ENCODE results near the gene NPAS3.

NPAS3 gene

GRCh38 chr14:33767586-33768457 is 829.1 kb downstream of the NPAS3 start:
- Histone ChIP-seq H3K9ac (ENCODE audit: low read depth, low read length, poor library complexity, severe bottlenecking) (no peak overlapping the region), H3K27me3 (ENCODE audit: insufficient read depth, low read length, poor library complexity, severe bottlenecking) (no peaks in the 10 kb centered on the region), H2AFZ (ENCODE audit: low read length) (peak overlapping the region; percentile 8; the same call in 1 of the 2 replicates), H3K4me1 (ENCODE audit: insufficient read depth, low read length, poor library complexity, severe bottlenecking) (peaks cover 5% of the 10 kb centered on the region), H3K9me2 (replicated peaks; ENCODE audit: low read depth, low read length) (no peaks in the 10 kb centered on the region), H3F3A (ENCODE audit: low read depth) (no peaks in the 10 kb centered on the region), H4K20me1 (ENCODE audit: insufficient read depth, low read length, poor library complexity, severe bottlenecking) (no peaks in the 10 kb centered on the region), H3K4me3 (ENCODE audit: low read length, poor library complexity, severe bottlenecking) (no peak overlapping the region), H3K36me3 (ENCODE audit: insufficient read depth, low read length) (no peaks in the 10 kb centered on the region), H3K9me3 (ENCODE audit: insufficient read depth, low read depth, low read length) (no peaks in the 10 kb centered on the region), H3K79me2 (ENCODE audit: insufficient read depth, low read length) (no peaks in the 10 kb centered on the region), H3K4me2 (ENCODE audit: low read depth, low read length, poor library complexity, severe bottlenecking) (no peak overlapping the region)
- TF ChIP-seq CTCF (conservative IDR thresholded peaks at IDR 0.05; ENCODE audit: low read length): no peak
- TF ChIP-seq EZH2phosphoT487 (IDR thresholded peaks at IDR 0.05; ENCODE audit: borderline replicate concordance): no peak

- Histone ChIP-seq H3K4me3 (ENCODE audit: low read length, poor library complexity, severe bottlenecking) (no peak overlapping the region), H3K27me3 (ENCODE audit: insufficient read depth, low read length, poor library complexity, severe bottlenecking) (no peaks in the 10 kb centered on the region), H3K4me2 (ENCODE audit: low read depth, low read length, poor library complexity, severe bottlenecking) (no peak overlapping the region), H4K20me1 (ENCODE audit: insufficient read depth, low read length, poor library complexity, severe bottlenecking) (no peaks in the 10 kb centered on the region), H2AFZ (ENCODE audit: low read length) (peak overlapping the region; percentile 8; the same call in 1 of the 2 replicates), H3K36me3 (ENCODE audit: insufficient read depth, low read length) (no peaks in the 10 kb centered on the region), H3K9me3 (ENCODE audit: insufficient read depth, low read depth, low read length) (no peaks in the 10 kb centered on the region), H3K9ac (ENCODE audit: low read depth, low read length, poor library complexity, severe bottlenecking) (no peak overlapping the region), H3K9me2 (replicated peaks; ENCODE audit: low read depth, low read length) (no peaks in the 10 kb centered on the region), H3K4me1 (ENCODE audit: insufficient read depth, low read length, poor library complexity, severe bottlenecking) (peaks cover 5% of the 10 kb centered on the region), H3K79me2 (ENCODE audit: insufficient read depth, low read length) (no peaks in the 10 kb centered on the region), H3F3A (ENCODE audit: low read depth) (no peaks in the 10 kb centered on the region)
- TF ChIP-seq EZH2phosphoT487 (IDR thresholded peaks at IDR 0.05; ENCODE audit: borderline replicate concordance) (no peak), CTCF (conservative IDR thresholded peaks at IDR 0.05; ENCODE audit: low read length) (no peak)
These were observed 829.8 kb downstream of the NPAS3 start for GRCh38 chr14:33768458-33768830.

- Histone ChIP-seq H3K9me2 (replicated peaks; ENCODE audit: low read depth, low read length) (no peaks in the 10 kb centered on the region), H3K4me1 (ENCODE audit: insufficient read depth, low read length, poor library complexity, severe bottlenecking) (no peaks in the 10 kb centered on the region), H3F3A (ENCODE audit: low read depth) (no peaks in the 10 kb centered on the region), H2AFZ (ENCODE audit: low read length) (no peak overlapping the region), H3K9me3 (ENCODE audit: insufficient read depth, low read depth, low read length) (no peaks in the 10 kb centered on the region), H3K27me3 (ENCODE audit: insufficient read depth, low read length, poor library complexity, severe bottlenecking) (no peaks in the 10 kb centered on the region), H4K20me1 (ENCODE audit: insufficient read depth, low read length, poor library complexity, severe bottlenecking) (no peaks in the 10 kb centered on the region), H3K4me3 (ENCODE audit: low read length, poor library complexity, severe bottlenecking) (no peak overlapping the region), H3K79me2 (ENCODE audit: insufficient read depth, low read length) (no peaks in the 10 kb centered on the region), H3K4me2 (ENCODE audit: low read depth, low read length, poor library complexity, severe bottlenecking) (no peak overlapping the region), H3K36me3 (ENCODE audit: insufficient read depth, low read length) (no peaks in the 10 kb centered on the region), H3K9ac (ENCODE audit: low read depth, low read length, poor library complexity, severe bottlenecking) (no peak overlapping the region)
- TF ChIP-seq EZH2phosphoT487 (IDR thresholded peaks at IDR 0.05; ENCODE audit: borderline replicate concordance) (no peak), CTCF (conservative IDR thresholded peaks at IDR 0.05; ENCODE audit: low read length) (no peak)
These were observed 834.7 kb downstream of the NPAS3 start for GRCh38 chr14:33773205-33774030.

Measured in Loucy (cell line).